HepG2 (cell line): ENCODE data around the gene CNNM2. TPM values are rescaled to one million over a fixed set of nuclear protein-coding genes. Genes with fewer than 3 reads are reported as not detected.

Experiments used
- ETV5 ChIP-seq: IDR thresholded peaks from 2 replicates; pipeline ENCODE4 v1.6.1; 2018; ENCODE audit warnings: missing biosample characterization, missing genetic modification reagents, inconsistent platforms, borderline replicate concordance
- ETV6 ChIP-seq: sonication (generic); formaldehyde crosslinking; conservative IDR thresholded peaks from 2 replicates; pipeline ENCODE4 v1.4.0; 2020; ENCODE audit warnings: missing genetic modification reagents
- FOSL2 ChIP-seq: sonication (generic); formaldehyde crosslinking; IDR thresholded peaks from 2 replicates; pipeline ENCODE4 v1.4.0; 2020; ENCODE audit warnings: missing genetic modification reagents
- GFI1 ChIP-seq: sonication (generic); formaldehyde crosslinking; IDR thresholded peaks from 2 replicates; pipeline ENCODE4 v1.5.0; 2020; ENCODE audit warnings: missing genetic modification reagents, mild to moderate bottlenecking, borderline replicate concordance
- HNF4G ChIP-seq, 2 experiments: sonication (generic) in 1 of 2; formaldehyde crosslinking in 1 of 2; IDR thresholded peaks; 2 replicates each; pipeline versions ENCODE4 v1.4.0 to v1.6.1; 2011 to 2020; ENCODE audit warnings: borderline replicate concordance in 2 of 2, low read depth in 2 of 2, mild to moderate bottlenecking in 2 of 2, low read length in 1 of 2, missing genetic modification reagents in 1 of 2, moderate library complexity in 1 of 2
- ISL2 ChIP-seq: sonication (generic); formaldehyde crosslinking; IDR thresholded peaks from 2 replicates; pipeline ENCODE4 v1.5.0; 2020; ENCODE audit warnings: missing genetic modification reagents
- KLF9 ChIP-seq: IDR thresholded peaks from 2 replicates; pipeline ENCODE4 v1.6.1; 2016; ENCODE audit warnings: low read depth
- PATZ1 ChIP-seq: sonication (generic); formaldehyde crosslinking; IDR thresholded peaks from 2 replicates; pipeline ENCODE4 v1.4.0; 2020; ENCODE audit warnings: missing genetic modification reagents
- SALL1 ChIP-seq: sonication (generic); formaldehyde crosslinking; IDR thresholded peaks from 2 replicates; pipeline ENCODE4 v1.8.0; 2022; ENCODE audit warnings: mild to moderate bottlenecking, missing genetic modification reagents
- SRSF9 ChIP-seq: fragments of 200-400 bp; formaldehyde crosslinking; IDR thresholded peaks from 2 replicates; pipeline ENCODE4 v1.6.1; 2018; ENCODE audit warnings: borderline replicate concordance, mild to moderate bottlenecking, low read depth, low read length; ENCODE audit not compliant: insufficient read depth, poor library complexity, severe bottlenecking
- ZNF329 ChIP-seq: sonication (generic); formaldehyde crosslinking; IDR thresholded peaks from 2 replicates; pipeline ENCODE4 v1.9.0; 2021; ENCODE audit warnings: low read depth, mild to moderate bottlenecking, missing genetic modification reagents
- ZNF501 ChIP-seq: sonication (generic); formaldehyde crosslinking; IDR thresholded peaks from 2 replicates; pipeline ENCODE4 v1.5.1; 2020; ENCODE audit warnings: mild to moderate bottlenecking, moderate library complexity, missing genetic modification reagents
- ZNF891 ChIP-seq: sonication (generic); formaldehyde crosslinking; IDR thresholded peaks from 2 replicates; pipeline ENCODE4 v1.5.0; 2020; ENCODE audit warnings: mild to moderate bottlenecking, missing genetic modification reagents
- ZXDC ChIP-seq: sonication (generic); formaldehyde crosslinking; IDR thresholded peaks from 2 replicates; pipeline ENCODE4 v1.5.0; 2020; ENCODE audit warnings: mild to moderate bottlenecking, missing genetic modification reagents
- polyA plus RNA-seq, 8 experiments: library from polyadenylated mRNA; depleted of rRNA in 3 of 8; stranded (reverse) in 7 of 8; unstranded in 1 of 8; fragments of >200 nt; fragmentation: Illumina TruSeq in 4 of 8; extraction: Trizol in 4 of 8; gene quantifications; 2 replicates each; pipeline versions ENCODE4 v1.2.1 to v1.2.3, GENCODE V29; 2011 to 2016; ENCODE audit warnings: low read depth in 4 of 8, missing spikeins in 1 of 8, mixed read lengths in 1 of 8; ENCODE audit not compliant: insufficient read depth in 1 of 8
- total RNA-seq, 5 experiments: library from RNA; depleted of rRNA; stranded (reverse); fragments of >200 nt; fragmentation: Illumina TruSeq; extraction: Trizol; gene quantifications; 2 replicates each; pipeline ENCODE4 v1.2.3, GENCODE V29; 2016; ENCODE audit warnings: low read depth in 1 of 5
- TF ChIP-seq, protein P1 (sequence below): sonication (generic); formaldehyde crosslinking; conservative IDR thresholded peaks from 2 replicates; pipeline ENCODE4 v1.4.0; 2020; ENCODE audit warnings: missing genetic modification reagents
- TF ChIP-seq, protein P2 (sequence below): sonication (generic); formaldehyde crosslinking; IDR thresholded peaks from 2 replicates; pipeline ENCODE4 v1.4.0; 2020; ENCODE audit warnings: missing genetic modification reagents, borderline replicate concordance
- TF ChIP-seq, protein P3 (sequence below): sonication (generic); formaldehyde crosslinking; IDR thresholded peaks from 2 replicates; pipeline ENCODE4 v1.8.1; 2023; ENCODE audit warnings: mild to moderate bottlenecking, inconsistent platforms, moderate library complexity, missing genetic modification reagents, borderline replicate concordance

The CNNM2 gene
- total and polyA plus RNA-seq, 2 of the 13 experiments (the other 11 are each of a cell fraction or from before 2014, with no cell fraction given) = 7.1 to 9.0 TPM

DNA sequence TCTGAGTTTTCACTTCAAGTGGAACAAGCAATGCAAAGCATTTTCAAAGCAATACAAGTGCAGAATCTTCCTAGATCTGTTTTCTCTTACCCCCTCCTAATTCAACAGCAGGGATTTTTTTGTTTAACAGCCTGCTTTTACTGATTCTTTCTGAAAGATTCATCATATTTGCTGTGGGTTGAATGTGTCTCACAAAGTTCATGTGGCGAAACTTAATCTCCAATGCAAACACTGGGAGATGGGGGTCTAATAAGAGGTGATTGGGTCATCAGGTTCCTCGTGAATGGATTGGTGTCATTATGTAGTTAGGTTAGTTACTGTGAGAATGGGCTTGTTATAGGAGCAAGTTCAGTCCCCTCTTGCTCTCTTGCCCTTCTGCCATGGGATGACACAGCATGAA lies 107.6 kb downstream of the CNNM2 start (continued):
- TF ChIP-seq, protein P1, sequence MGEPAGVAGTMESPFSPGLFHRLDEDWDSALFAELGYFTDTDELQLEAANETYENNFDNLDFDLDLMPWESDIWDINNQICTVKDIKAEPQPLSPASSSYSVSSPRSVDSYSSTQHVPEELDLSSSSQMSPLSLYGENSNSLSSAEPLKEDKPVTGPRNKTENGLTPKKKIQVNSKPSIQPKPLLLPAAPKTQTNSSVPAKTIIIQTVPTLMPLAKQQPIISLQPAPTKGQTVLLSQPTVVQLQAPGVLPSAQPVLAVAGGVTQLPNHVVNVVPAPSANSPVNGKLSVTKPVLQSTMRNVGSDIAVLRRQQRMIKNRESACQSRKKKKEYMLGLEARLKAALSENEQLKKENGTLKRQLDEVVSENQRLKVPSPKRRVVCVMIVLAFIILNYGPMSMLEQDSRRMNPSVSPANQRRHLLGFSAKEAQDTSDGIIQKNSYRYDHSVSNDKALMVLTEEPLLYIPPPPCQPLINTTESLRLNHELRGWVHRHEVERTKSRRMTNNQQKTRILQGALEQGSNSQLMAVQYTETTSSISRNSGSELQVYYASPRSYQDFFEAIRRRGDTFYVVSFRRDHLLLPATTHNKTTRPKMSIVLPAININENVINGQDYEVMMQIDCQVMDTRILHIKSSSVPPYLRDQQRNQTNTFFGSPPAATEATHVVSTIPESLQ (CRISPR knock-in tag) = no peak
- TF ChIP-seq, protein P2, sequence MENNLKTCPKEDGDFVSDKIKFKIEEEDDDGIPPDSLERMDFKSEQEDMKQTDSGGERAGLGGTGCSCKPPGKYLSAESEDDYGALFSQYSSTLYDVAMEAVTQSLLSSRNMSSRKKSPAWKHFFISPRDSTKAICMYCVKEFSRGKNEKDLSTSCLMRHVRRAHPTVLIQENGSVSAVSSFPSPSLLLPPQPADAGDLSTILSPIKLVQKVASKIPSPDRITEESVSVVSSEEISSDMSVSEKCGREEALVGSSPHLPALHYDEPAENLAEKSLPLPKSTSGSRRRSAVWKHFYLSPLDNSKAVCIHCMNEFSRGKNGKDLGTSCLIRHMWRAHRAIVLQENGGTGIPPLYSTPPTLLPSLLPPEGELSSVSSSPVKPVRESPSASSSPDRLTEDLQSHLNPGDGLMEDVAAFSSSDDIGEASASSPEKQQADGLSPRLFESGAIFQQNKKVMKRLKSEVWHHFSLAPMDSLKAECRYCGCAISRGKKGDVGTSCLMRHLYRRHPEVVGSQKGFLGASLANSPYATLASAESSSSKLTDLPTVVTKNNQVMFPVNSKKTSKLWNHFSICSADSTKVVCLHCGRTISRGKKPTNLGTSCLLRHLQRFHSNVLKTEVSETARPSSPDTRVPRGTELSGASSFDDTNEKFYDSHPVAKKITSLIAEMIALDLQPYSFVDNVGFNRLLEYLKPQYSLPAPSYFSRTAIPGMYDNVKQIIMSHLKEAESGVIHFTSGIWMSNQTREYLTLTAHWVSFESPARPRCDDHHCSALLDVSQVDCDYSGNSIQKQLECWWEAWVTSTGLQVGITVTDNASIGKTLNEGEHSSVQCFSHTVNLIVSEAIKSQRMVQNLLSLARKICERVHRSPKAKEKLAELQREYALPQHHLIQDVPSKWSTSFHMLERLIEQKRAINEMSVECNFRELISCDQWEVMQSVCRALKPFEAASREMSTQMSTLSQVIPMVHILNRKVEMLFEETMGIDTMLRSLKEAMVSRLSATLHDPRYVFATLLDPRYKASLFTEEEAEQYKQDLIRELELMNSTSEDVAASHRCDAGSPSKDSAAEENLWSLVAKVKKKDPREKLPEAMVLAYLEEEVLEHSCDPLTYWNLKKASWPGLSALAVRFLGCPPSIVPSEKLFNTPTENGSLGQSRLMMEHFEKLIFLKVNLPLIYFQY = no peak
- no peak for TF ChIP-seq ETV5
- peak; percentile 63 for TF ChIP-seq ISL2
- no peak for TF ChIP-seq SRSF9
- no peak for TF ChIP-seq KLF9 (CRISPR knock-in tag)
- TF ChIP-seq ZNF891 (CRISPR knock-in tag) = no peak
- TF ChIP-seq ETV6 (CRISPR knock-in tag) = no peak
- TF ChIP-seq ZNF329 (CRISPR knock-in tag) = no peak
- no peak for TF ChIP-seq ZNF501 (CRISPR knock-in tag)
- peak; percentile 62 for TF ChIP-seq FOSL2 (CRISPR knock-in tag)
- peak; percentile 41; the same call in 1 of the 2 replicates for TF ChIP-seq SALL1 (CRISPR knock-in tag)
- TF ChIP-seq GFI1 (CRISPR knock-in tag) = peak; percentile 93
- TF ChIP-seq, protein P3, sequence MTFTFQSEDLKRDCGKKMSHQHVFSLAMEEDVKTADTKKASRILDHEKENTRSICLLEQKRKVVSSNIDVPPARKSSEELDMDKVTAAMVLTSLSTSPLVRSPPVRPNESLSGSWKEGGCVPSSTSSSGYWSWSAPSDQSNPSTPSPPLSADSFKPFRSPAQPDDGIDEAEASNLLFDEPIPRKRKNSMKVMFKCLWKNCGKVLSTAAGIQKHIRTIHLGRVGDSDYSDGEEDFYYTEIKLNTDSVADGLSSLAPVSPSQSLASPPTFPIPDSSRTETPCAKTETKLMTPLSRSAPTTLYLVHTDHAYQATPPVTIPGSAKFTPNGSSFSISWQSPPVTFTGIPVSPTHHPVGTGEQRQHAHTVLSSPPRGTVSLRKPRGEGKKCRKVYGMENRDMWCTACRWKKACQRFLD (CRISPR knock-in tag) = no peak
- no peak for TF ChIP-seq ZXDC (CRISPR knock-in tag)
- peak; percentile 74 for TF ChIP-seq PATZ1 (CRISPR knock-in tag)
- peak; percentile 59 for TF ChIP-seq HNF4G (IDR thresholded peaks at IDR 0.05; ENCODE audit: borderline replicate concordance, low read depth, low read length)
- no peak for TF ChIP-seq HNF4G (CRISPR knock-in tag; IDR thresholded peaks at IDR 0.05; ENCODE audit: borderline replicate concordance, low read depth)
